ENCODE measurements around the gene POLD4.

GRCh38 chr11:67400251-67400941 lies 47.0 kb upstream of the POLD4 start:
- no peak for TF ChIP-seq TAF1 (IDR thresholded peaks at IDR 0.05; ENCODE audit: borderline replicate concordance, insufficient read depth, low read length)
- TF ChIP-seq REST (IDR thresholded peaks at IDR 0.05; ENCODE audit: insufficient read depth in 1 of 2, low read depth in 2 of 2, low read length in 2 of 2) = no peak
